Fibroblast of lung (primary cell): ENCODE results near the gene COX10.

ENCODE experiments used
- CTCF ChIP-seq, 2 donors: IDR thresholded peaks in 1 of 2; conservative IDR thresholded peaks in 1 of 2; 1 replicate in 1 of 2; 2 replicates in 1 of 2; pipeline ENCODE4 v1.5.1; 2011 to 2012; ENCODE audit warnings: low read length in 2 of 2, control low read depth in 1 of 2, inconsistent platforms in 1 of 2, low read depth in 1 of 2, mild to moderate bottlenecking in 1 of 2
- EZH2 ChIP-seq: IDR thresholded peaks from 2 replicates; pipeline ENCODE4 v1.5.1; 2012; ENCODE audit warnings: low read length, control low read depth, mild to moderate bottlenecking; ENCODE audit errors: missing control alignments

GRCh38 chr17:14080847-14081251, 11.5 kb downstream of the COX10 start:
- TF ChIP-seq CTCF (conservative IDR thresholded peaks at IDR 0.05 in 1 of 2, IDR thresholded peaks at IDR 0.05 in 1 of 2; ENCODE audit: low read depth in 1 of 2, low read length in 2 of 2) (no peak), EZH2 (no peak)
